Gastroesophageal sphincter (tissue), 4 donors: ENCODE results near the gene ADAMTS4. TPM values are rescaled to one million over a fixed set of nuclear protein-coding genes. Genes with fewer than 3 reads are reported as not detected.
A peak's percentile ranks its signal among the peaks of the same experiment; 100 is the strongest.

Experiments
- ATAC-seq: fragments of 150-250 bp; one replicate; pipeline ENCODE4 v1.9.1; 2016; ENCODE audit warnings: mild to moderate bottlenecking, moderate library complexity
- H3K27ac ChIP-seq, 4 donors: fragments of 200-600 bp; sonication (generic) in 3 of 4; 1 replicate in 3 of 4; 2 replicates in 1 of 4; pipeline ENCODE4 v1.5.1; 2016 to 2019
- H3K27me3 ChIP-seq: fragments of 200-600 bp; sonication (generic); one replicate; pipeline ENCODE4 v1.5.1; 2019
- H3K36me3 ChIP-seq, 2 donors: fragments of 200-600 bp; sonication (generic); one replicate each; pipeline ENCODE4 v1.5.1; 2019; ENCODE audit warnings: control low read depth in 1 of 2
- H3K4me1 ChIP-seq, 3 donors: fragments of 200-600 bp; sonication (generic); 1 replicate in 2 of 3; 2 replicates in 1 of 3; pipeline ENCODE4 v1.5.1; 2016 to 2019; ENCODE audit warnings: control low read depth in 2 of 3
- H3K4me3 ChIP-seq, 2 donors: fragments of 200-600 bp; sonication (generic); one replicate each; pipeline ENCODE4 v1.5.1; 2019; ENCODE audit warnings: mild to moderate bottlenecking in 1 of 2, moderate library complexity in 1 of 2
- H3K9me3 ChIP-seq, 3 donors: fragments of 200-600 bp; sonication (generic); one replicate each; pipeline ENCODE4 v1.5.1; 2017 to 2019; ENCODE audit warnings: control low read depth in 2 of 3
- CTCF ChIP-seq, 4 experiments: fragments of 200-600 bp in 2 of 4; fragments of 450-650 bp in 2 of 4; sonication (generic) in 1 of 4; IDR thresholded peaks; one replicate each; pipeline ENCODE4 v1.5.1; 2017 to 2019; ENCODE audit warnings: antibody characterized with exemption in 4 of 4, mild to moderate bottlenecking in 2 of 4, moderate library complexity in 2 of 4
- EP300 ChIP-seq: sonication (generic); formaldehyde crosslinking; IDR thresholded peaks from one replicate; pipeline ENCODE4 v1.6.1; 2017; ENCODE audit warnings: antibody characterized with exemption, mild to moderate bottlenecking
- POLR2A ChIP-seq, 2 donors: fragments of 450-650 bp; IDR thresholded peaks; one replicate each; pipeline ENCODE4 v1.6.1; 2017; ENCODE audit warnings: antibody characterized with exemption in 2 of 2, mild to moderate bottlenecking in 2 of 2, moderate library complexity in 1 of 2
- POLR2AphosphoS5 ChIP-seq: sonication (generic); formaldehyde crosslinking; IDR thresholded peaks from one replicate; pipeline ENCODE4 v1.6.1; 2017; ENCODE audit warnings: antibody characterized with exemption
- WGBS, 2 donors: methylation state at CpG; one replicate each; pipeline ENCODE4 v1.1.5; 2018; ENCODE audit warnings: low coverage in 1 of 2; 5-methylcytosine and 5-hydroxymethylcytosine counted together
- total RNA-seq, 4 donors: library from RNA; depleted of rRNA; stranded (reverse); fragments of >200 nt; gene quantifications; one replicate each; pipeline ENCODE4 v1.1.0, GENCODE V29; 2016

ADAMTS4 gene
- total RNA-seq, 4 donors from 2014 or later, result 3.7 to 60.6 (median 6.7) TPM

GRCh38 chr1:161176468-161177111 lies 22.3 kb downstream of the ADAMTS4 start:
- 17 to 24% methylated on average over 3 to 11 of the region's 17 CpGs for WGBS, 2 donors

GRCh38 chr1:161175771-161176453 lies 22.9 kb downstream of the ADAMTS4 start:
- no peak for TF ChIP-seq CTCF (IDR thresholded peaks at IDR 0.05)
- no peak for TF ChIP-seq POLR2AphosphoS5
- no peak for TF ChIP-seq POLR2A (IDR thresholded peaks at IDR 0.05)
- TF ChIP-seq EP300, result no peak
- peaks cover 5 to 63% (median 20%) of the 10 kb centered on the region in 3 donors for H3K4me1 ChIP-seq
- peak overlapping the region in 1 of 2 donors; percentile 86 for H3K4me3 ChIP-seq
- H3K9me3 ChIP-seq, result no peaks in the 10 kb centered on the region
- no peak for ATAC-seq
- 87 to 100% methylated on average over 1 to 9 of the region's 10 CpGs for WGBS, 2 donors
- H3K27ac ChIP-seq, result peak overlapping the region in 3 of 4 donors; percentile 91 to 96 (median 93)
- no peaks in the 10 kb centered on the region for H3K27me3 ChIP-seq
- peaks cover 0 to 51% of the 10 kb centered on the region in 2 donors for H3K36me3 ChIP-seq

More at GRCh38 chr1:161176468-161177111, 22.3 kb downstream of the ADAMTS4 start:
- no peak for ATAC-seq
- Histone ChIP-seq H3K4me1 (peaks cover 5 to 56% (median 20%) of the 10 kb centered on the region in 3 donors), H3K27ac (peak overlapping the region; percentile 76 to 96 (median 92)), H3K36me3 (peaks cover 0 to 44% of the 10 kb centered on the region in 2 donors), H3K4me3 (peak overlapping the region; percentile 71 to 86), H3K9me3 (no peaks in the 10 kb centered on the region), H3K27me3 (no peaks in the 10 kb centered on the region)
- TF ChIP-seq EP300 (no peak), POLR2A (IDR thresholded peaks at IDR 0.05) (no peak)

- Histone ChIP-seq H3K27ac (peak overlapping the region in 1 of 4 donors; percentile 93), H3K4me1 (peaks cover 5 to 65% (median 20%) of the 10 kb centered on the region in 3 donors), H3K36me3 (peaks cover 0 to 61% of the 10 kb centered on the region in 2 donors), H3K9me3 (no peaks in the 10 kb centered on the region), H3K4me3 (no peak overlapping the region), H3K27me3 (no peaks in the 10 kb centered on the region)
- TF ChIP-seq POLR2A (IDR thresholded peaks at IDR 0.05), result no peak
- no peak for TF ChIP-seq CTCF (IDR thresholded peaks at IDR 0.05)
- no peak for TF ChIP-seq EP300
- TF ChIP-seq POLR2AphosphoS5, result no peak
- 90% methylated on average over 11 of the region's 11 CpGs; no CpG with 5 or more reads in 1 of the 2 donors for WGBS, 2 donors
- no peak for ATAC-seq
Measured at GRCh38 chr1:161174911-161175310, 23.9 kb downstream of the ADAMTS4 start.

- Histone ChIP-seq H3K4me3 (no peak overlapping the region), H3K4me1 (peaks cover 5 to 65% (median 20%) of the 10 kb centered on the region in 3 donors), H3K27ac (peak overlapping the region in 3 of 4 donors; percentile 52 to 74 (median 60)), H3K27me3 (no peaks in the 10 kb centered on the region), H3K36me3 (peaks cover 0 to 73% of the 10 kb centered on the region in 2 donors), H3K9me3 (no peaks in the 10 kb centered on the region)
- no peak for ATAC-seq
- TF ChIP-seq POLR2A (IDR thresholded peaks at IDR 0.05) (no peak), POLR2AphosphoS5 (no peak), CTCF (IDR thresholded peaks at IDR 0.05) (no peak), EP300 (no peak)
- 89 to 90% methylated on average over 6 to 8 of the region's 11 CpGs for WGBS, 2 donors
Measured at GRCh38 chr1:161173711-161174110, 25.1 kb downstream of the ADAMTS4 start.

GRCh38 chr1:161172776-161173376 lies 26.0 kb downstream of the ADAMTS4 start:
- Histone ChIP-seq H3K27me3 (no peaks in the 10 kb centered on the region), H3K36me3 (peaks cover 0 to 77% of the 10 kb centered on the region in 2 donors), H3K9me3 (no peaks in the 10 kb centered on the region), H3K4me1 (peaks cover 5 to 66% (median 19%) of the 10 kb centered on the region in 3 donors), H3K4me3 (no peak overlapping the region), H3K27ac (peak overlapping the region in 3 of 4 donors; percentile 52 to 74 (median 60))
- ATAC-seq, result peak; percentile 40
- 27 to 41% methylated on average over 2 of the region's 4 CpGs for WGBS, 2 donors
- TF ChIP-seq EP300, result no peak
- no peak for TF ChIP-seq CTCF (IDR thresholded peaks at IDR 0.05)
- no peak for TF ChIP-seq POLR2A (IDR thresholded peaks at IDR 0.05)
- peak; percentile 74 for TF ChIP-seq POLR2AphosphoS5
